Measurements from ENCODE around the gene TCL1A.
"Not testable (repeated sequence)": the region's sequence is repeated elsewhere in the genome, so short reads cannot be mapped to it uniquely, and the experiment has no call there.

The TCL1A gene

GRCh38 chr14:95756127-95756526 is 42.2 kb upstream of the TCL1A start:
- in situ Hi-C loops (cut with HindIII; ENCODE audit: low sequenced_read_pairs) = no loop called here
- no peak for TF ChIP-seq CTCF (IDR thresholded peaks at IDR 0.05; ENCODE audit: low read depth, low read length, missing control alignments)
- no peak overlapping the region for H3K4me3 ChIP-seq (ENCODE audit: low read depth, low read length)
- no peak for DNase-seq (ENCODE audit: low read depth)

GRCh38 chr14:95741781-95742180 is 27.9 kb upstream of the TCL1A start:
- no peak for DNase-seq (ENCODE audit: low read depth)
- no peak overlapping the region for H3K4me3 ChIP-seq (ENCODE audit: low read depth, low read length)
- no peak for TF ChIP-seq CTCF (IDR thresholded peaks at IDR 0.05; ENCODE audit: low read depth, low read length, missing control alignments)
- in situ Hi-C loops (cut with HindIII; ENCODE audit: low sequenced_read_pairs) = no loop called here

- in situ Hi-C loops (cut with HindIII; ENCODE audit: low sequenced_read_pairs) = no loop called here
Measured at GRCh38 chr14:95741038-95741490, 27.1 kb upstream of the TCL1A start.

GRCh38 chr14:95739356-95739755 is 25.4 kb upstream of the TCL1A start:
- TF ChIP-seq CTCF (IDR thresholded peaks at IDR 0.05; ENCODE audit: low read depth, low read length, missing control alignments) = no peak
- in situ Hi-C loops (cut with HindIII; ENCODE audit: low sequenced_read_pairs) = no loop called here

More at GRCh38 chr14:95741038-95741490, 27.1 kb upstream of the TCL1A start:
- no peak overlapping the region for H3K4me3 ChIP-seq (ENCODE audit: low read depth, low read length)
- TF ChIP-seq CTCF (IDR thresholded peaks at IDR 0.05; ENCODE audit: low read depth, low read length, missing control alignments) = no peak
- DNase-seq (ENCODE audit: low read depth) = no peak

GRCh38 chr14:95733212-95733611 is 19.3 kb upstream of the TCL1A start:
- no peak overlapping the region for H3K4me3 ChIP-seq (ENCODE audit: low read depth, low read length)
- no peak for DNase-seq (ENCODE audit: low read depth)
- no peak for TF ChIP-seq CTCF (IDR thresholded peaks at IDR 0.05; ENCODE audit: low read depth, low read length, missing control alignments)
- in situ Hi-C loops (cut with HindIII; ENCODE audit: low sequenced_read_pairs) = no loop called here

More at GRCh38 chr14:95739356-95739755, 25.4 kb upstream of the TCL1A start:
- DNase-seq (ENCODE audit: low read depth) = no peak
- H3K4me3 ChIP-seq (ENCODE audit: low read depth, low read length) = no peak overlapping the region

GRCh38 chr14:95730126-95730525 is 16.2 kb upstream of the TCL1A start:
- no peak for TF ChIP-seq CTCF (IDR thresholded peaks at IDR 0.05; ENCODE audit: low read depth, low read length, missing control alignments)
- no peak for DNase-seq (ENCODE audit: low read depth)
- no peak overlapping the region for H3K4me3 ChIP-seq (ENCODE audit: low read depth, low read length)
- in situ Hi-C loops (cut with HindIII; ENCODE audit: low sequenced_read_pairs) = no loop called here

- in situ Hi-C loops (cut with HindIII; ENCODE audit: low sequenced_read_pairs); H3K4me3 ChIP-seq (ENCODE audit: low read depth, low read length); DNase-seq (ENCODE audit: low read depth): not testable (repeated sequence)
Measured at GRCh38 chr14:95729402-95730028, 15.6 kb upstream of the TCL1A start.

Data from astrocyte of the cerebellum (primary cell).